NOMO-1 treated with DMSO at 0.1 percent for 48 hours (cell line): Measurements from ENCODE around the gene KIRREL3.
A peak's percentile ranks its signal among the peaks of the same experiment; 100 is the strongest.

Experiments
- DNase-seq: peaks from one replicate; lab custom pipeline; 2025; ENCODE audit not compliant: unreplicated experiment; lab: John Stamatoyannopoulos, UW

KIRREL3 gene

DNA sequence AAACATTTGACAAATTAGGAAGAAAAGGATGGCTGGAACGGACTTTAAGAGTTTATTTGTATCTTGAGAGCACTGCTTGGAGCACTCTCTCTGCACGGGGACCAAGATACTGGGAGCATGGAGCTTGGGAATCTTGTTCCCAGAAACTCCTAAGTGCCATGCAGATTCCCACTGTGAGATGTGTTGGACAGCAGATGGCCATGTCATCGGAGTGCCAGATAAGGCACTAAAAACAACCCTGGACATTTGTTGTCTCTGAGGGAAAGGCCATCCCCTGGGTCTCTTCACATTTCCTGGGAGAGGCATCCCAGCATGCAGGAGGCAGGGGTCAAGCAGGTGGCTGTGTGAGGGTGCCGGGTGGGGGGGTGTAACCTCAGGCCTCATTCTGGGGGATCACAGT lies 2.9 kb downstream of the KIRREL3 start:
- DNase-seq: no peak

DNA sequence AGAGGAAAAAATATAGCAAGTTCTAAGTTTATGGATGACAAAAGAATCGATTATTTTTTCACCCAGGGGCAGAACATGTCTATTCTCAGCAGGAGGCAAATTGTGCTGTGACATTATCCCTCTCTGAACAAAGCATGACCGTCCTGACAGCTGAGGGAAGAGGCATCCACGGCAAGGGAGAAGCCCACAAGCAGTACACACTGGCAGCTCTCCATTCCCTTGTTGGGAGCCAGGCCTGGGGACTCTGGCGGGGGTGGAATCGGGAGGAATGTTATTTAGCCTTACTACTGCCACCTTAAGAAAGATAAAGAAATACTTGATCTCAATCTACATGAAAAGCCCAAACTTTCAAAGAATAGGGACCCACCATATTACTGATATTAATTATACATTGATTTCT lies 3.4 kb downstream of the KIRREL3 start:
- DNase-seq: no peak

DNA sequence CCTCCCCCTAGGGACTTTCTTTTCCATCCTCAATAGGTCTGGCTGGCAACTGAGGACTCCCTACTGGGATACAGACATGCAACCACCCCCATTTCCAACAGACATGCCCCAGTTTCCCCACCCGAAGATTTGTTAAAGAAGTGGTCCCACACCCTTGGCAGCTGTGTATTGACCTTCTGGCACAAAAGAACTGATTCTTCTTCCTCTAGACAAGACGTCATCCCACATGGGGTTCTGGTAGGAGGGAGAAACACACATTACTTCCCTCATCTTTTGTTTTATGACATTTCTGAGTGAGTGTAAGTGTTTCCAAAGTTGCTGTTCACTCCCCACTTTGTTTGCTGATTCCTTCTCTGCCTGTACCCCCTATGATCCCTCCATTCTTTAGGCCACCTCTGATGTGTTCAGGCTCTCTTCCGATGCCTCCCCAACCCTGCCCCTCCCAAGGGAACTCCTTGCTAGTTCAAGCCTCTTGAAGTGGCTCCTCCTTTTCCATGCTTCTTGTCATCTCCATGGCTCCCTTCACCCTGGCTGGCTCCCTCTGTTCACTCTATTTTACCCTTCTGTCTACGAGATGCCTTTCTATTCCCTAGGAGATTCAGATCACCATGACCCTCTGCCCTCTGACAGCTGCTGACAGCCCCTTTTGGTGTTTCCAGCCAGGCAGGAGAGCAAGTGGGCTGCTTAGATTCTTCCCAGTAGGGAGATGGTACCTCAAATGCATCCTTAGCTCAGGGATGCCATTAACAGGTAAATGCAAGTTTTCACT lies 4.3 kb downstream of the KIRREL3 start:
- no peak for DNase-seq

DNA sequence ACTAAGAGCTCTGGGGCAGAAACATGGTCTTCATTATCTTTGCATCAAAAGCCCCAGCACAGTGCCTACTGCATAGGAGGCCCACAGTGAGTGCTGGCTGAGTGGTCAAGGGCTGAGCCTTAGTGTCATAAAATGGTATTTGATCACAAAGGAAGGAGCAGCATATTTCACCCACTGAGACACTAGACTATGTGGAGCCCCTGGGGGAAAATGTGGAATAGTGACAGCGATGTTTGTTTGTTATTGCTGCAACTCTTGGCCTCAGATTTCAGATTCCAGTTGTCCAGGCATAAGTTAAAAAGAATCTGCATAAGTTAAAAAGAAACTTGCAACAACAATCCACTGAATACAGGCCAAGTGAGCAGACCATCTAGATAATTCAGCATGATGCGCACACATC lies 7.0 kb downstream of the KIRREL3 start:
- no peak for DNase-seq

DNA sequence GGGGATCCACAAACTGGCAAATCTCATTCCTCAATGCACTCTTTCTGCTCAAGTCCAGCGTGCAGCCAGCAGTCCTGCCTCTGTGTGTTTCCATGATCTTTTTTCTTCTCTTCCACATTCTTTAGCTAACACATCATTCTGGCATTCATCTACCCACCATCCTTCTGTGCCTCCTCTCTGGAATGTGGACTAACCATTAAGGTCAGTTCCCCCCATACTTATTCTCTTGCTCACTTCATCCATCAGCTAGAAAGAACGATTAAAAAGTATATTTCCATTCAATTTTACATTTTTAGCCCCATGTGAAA lies 7.8 kb downstream of the KIRREL3 start:
- no peak for DNase-seq

DNA sequence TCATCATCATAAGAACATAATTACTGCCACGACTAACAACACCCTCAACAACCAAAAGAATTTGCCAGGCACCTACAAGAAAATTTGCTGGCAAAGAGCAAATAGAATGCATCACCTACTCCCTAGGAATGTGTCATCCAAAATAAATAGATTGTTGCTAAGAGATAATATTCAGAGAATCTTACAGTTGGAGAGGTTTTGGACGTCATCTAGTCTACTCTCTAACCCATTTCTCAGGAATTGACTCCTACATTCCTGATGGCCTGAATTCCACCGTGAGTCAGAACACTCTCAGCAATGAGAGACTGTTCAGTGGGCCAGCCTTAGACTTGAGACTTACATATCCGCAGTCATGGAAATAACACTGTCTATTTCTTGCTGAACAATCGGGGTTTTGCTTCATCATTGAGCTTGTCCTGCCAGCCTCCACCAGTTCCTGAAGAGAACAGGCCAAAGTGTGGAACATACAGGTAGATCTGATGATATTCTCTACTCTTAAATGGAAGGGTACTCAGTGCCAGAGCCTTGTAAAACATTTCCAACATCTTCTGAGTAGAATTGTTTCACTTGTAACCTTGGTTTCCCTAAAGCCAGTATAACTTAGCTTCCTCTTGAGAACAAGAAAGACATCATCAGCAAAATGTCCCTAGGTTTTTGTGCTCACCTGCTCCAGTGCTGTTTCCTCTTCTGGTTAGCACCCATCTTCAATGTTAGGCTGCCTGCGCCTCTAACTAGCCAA lies 8.3 kb downstream of the KIRREL3 start:
- no peak for DNase-seq

DNA sequence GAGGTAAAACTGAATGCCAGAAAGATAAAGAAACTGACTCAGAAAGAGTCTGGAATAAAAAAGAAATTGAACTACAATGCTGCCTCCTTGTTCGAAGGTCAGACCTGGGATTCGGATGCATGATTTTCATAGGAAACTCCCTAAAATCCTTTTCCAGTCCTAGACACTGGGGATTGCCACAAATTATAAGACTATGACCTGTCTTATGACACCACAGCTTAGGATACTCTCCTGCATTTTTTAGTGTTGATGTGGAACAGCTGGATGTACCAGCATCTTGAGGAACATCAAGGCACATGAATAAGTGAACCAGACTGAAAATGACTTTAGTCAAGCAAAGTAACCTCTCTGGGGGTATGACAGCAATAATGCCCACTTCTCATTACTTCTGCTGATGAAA lies 9.0 kb downstream of the KIRREL3 start:
- no peak for DNase-seq

DNA sequence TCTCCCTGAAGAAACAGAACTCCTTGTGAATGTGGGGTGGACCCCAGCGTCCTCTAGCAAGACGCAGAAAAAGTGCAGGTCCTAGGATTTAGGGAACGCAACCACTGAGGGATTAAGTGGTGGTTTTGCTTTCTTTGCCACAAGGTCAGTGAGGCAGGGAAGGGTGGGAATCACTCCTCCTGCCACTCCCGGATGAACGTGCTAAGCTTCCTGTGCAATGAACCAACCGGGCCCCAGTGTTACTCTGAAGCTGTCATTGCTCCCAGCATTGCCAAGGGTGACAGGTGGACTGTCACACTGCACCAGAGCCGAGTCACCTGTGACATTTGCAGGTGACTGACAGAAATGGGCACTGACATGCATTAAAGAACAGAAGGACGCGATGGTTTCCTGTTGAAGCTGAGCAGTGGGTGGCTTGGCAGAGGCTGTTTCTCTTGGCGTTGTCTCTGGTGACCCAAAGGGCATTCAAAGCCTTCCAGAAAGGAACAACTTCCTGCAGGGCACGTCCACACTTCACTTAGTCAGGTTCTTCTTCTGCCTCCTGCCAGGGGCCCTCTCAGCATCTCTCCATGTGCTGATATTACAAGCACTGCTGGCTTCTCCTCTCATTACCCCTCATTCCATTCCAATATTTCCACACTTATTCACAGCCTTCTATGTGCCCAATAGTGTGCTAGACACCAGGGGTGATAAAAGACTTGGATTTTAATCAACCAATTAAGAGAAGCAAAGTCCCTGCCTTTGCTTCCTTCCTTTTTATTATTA lies 9.7 kb downstream of the KIRREL3 start:
- no peak for DNase-seq

DNA sequence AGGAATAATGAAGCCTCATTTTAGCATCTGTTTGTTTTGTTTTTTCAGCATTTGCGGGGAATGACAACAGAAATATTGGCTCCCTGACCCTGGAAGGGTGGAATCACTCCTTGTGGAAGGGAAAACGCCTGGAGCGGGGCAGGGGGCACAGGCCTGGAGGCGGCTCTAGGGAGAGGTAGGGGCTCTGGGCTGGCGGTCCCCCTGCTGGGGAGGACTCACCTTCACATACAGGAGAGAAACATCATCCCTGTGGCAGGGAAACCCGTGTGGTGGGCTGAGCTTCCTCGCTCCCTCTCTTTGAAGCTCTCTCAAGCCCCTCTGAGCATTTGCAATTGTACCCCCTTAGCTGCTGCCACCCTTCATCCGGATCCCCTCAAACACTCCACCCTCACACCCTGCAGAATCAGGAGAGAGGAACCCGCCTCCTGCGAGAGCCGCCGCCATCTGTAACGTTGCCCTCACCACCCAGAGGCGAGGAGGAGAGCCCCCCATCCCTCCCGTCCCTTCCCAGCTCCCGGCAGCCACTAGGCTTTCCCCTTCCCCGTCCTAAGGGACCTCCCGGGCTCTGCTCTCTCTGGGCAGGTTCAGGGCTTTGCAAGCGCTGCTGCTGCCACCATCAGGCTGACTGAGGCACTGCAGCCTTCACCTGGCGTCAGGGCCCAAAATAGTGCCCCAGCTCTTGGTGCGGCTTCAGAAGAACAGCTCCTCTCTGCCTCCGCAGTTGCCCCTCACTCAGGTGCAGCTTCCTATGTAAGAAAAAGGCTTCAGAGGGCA lies 10.4 kb downstream of the KIRREL3 start:
- DNase-seq: peak; percentile 27

DNA sequence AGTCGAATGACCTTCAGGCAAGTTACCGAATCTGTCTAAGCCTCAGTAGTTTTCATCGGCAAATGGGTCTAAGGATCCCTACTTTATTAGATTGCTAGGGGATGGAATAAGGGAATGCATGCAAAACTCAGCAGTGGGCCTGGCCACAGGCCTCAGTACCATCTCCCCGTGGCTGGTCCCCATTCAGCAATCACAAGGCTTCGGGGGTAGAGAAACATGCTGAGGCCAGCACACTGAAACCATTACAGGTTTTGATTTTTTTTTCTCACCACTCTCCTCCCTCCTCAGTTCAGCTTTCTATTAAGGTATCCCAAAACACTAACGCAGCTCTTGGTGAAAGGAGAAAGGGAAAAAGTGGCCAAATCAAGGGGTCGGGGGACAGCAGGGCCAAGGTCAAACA lies 11.9 kb downstream of the KIRREL3 start:
- no peak for DNase-seq

DNA sequence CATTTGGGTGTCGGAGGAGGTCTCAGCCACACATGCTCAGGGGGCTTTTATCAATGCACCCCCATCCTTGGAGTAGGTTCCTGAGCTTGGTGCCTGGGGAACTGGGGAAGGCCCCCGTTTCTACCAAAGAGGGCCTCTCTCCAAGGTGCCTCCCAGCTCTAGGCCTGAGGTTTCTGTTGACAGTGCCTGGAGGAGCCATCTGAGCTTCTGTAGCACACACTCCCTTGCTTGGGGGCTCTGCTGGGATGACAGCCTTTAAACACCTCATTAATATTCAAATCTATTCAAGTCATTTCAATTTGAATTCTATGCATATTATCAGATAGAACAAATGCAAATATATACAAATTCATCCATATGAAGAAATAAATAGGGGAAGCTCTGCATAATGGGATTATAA lies 18.9 kb downstream of the KIRREL3 start:
- no peak for DNase-seq

DNA sequence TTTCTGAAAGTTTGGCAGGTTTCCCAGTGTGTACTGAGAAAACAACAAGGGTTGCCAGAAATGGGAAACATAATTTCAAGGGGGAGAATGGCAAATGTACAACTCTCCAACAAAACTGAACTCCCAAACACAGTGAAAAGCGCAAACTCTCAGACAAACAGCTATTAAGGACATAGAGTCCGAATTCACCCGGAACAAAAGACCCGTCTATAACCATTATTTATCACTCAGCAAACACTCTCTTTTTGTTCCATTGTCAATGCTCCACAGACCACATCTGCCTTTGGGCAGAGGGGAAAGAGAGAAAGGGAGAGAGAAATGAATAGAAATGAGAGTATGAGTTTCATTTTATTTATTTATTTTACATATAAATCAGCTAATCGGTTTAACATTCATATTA lies 21.7 kb downstream of the KIRREL3 start:
- no peak for DNase-seq

DNA sequence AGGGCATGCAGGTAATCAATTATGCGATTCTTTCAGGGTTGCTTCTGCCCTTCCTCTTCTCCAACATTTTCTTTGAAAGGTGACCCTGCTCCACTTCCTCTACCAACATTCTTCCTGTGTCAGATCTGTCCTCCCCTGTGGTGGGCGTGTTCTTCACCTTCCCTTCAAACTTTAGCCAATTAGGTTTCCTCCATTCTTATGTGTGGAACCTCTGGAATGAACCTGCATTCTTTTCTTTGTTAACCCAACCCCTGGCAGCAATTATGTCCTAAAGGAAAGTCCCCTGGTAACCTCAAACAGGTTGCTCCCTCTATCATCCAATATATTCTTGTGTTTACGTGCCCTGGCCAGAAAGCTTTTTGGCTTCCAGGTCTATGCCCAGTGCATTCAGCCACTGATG lies 22.4 kb downstream of the KIRREL3 start:
- DNase-seq: no peak

DNA sequence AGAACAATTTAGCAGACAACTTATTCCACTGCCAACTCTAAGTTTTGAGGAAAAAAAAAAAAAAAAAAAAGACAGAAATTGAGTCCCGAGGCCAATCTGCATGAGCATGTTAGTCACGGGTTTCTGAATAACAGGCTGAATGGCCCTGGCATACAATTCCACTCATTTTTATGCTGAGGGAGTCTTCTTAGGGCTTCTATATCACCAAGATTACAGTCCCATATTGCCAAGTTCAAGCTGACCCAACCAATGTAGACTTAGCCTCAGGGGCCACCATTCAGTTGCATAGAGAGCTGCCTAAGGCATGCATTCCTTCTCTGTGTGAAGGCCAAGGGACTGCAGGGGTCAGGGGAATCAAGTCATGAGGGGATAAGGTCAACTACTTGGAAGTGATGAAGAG lies 27.5 kb downstream of the KIRREL3 start:
- DNase-seq: no peak

DNA sequence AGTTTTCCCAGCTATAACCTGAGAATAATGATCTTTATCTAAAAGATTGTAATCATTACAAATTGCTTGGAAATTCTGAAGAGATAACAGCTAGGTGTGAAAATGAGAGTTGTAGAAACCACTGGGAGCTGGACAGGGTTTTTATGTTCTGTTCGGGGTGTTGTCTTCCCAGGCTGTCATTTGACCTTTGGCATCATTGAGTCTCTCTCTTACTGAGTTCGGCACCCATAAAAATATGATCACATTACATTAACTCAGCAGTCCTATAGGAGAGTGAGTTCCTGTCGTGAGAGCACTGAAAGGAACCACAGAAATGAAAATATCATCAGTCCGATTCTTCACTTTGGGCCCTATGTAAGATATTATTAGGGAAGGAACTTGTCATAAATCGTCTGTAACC lies 29.3 kb downstream of the KIRREL3 start:
- no peak for DNase-seq

DNA sequence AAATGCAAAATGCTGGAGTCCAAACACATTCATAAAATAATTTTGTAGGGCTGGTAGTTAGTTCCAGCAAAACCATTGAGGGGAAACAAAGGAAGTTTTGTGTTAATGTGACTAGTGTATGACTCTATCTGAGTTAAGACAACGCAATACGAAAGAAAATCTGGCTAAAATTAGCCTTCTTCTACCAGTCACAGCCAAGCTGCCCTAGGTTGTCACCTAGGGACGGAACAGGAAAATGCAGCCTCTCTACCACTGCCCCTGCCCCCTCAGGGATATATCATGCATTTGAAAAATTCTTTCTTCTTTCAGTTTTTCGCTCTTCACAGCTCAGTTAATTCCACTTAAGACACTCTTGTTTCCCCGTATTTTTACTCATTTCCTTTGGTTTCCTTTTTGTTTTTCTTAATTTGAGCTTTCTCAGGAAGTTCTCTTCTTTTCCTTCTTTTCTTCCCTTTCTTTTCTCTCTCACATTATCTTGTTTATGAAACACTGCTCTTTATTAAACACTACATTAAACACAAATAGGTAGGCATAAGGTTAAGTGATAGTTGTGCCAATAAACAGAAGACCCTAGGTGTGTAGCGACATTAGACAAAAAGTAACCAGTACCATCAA lies 30.6 kb downstream of the KIRREL3 start:
- DNase-seq: peak; percentile 12

DNA sequence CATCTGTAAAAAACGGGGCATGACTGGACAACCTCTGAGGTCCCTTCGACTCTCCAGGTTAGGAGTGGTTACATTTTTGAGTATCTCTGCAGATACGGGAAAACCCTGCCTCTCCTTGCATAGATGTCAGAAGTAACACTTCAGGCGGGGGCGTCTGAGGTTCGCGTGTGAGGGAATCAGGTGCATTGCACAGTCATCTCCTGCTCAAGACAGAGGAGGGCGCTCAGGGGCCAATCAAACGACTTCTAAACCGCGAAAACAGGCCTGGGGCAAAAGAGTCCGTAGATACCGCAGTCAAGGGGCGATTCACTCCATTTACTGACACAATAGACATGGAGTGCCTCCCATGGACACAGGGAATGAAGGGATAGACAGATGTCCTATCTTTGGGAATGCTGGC lies 31.7 kb downstream of the KIRREL3 start:
- no peak for DNase-seq

DNA sequence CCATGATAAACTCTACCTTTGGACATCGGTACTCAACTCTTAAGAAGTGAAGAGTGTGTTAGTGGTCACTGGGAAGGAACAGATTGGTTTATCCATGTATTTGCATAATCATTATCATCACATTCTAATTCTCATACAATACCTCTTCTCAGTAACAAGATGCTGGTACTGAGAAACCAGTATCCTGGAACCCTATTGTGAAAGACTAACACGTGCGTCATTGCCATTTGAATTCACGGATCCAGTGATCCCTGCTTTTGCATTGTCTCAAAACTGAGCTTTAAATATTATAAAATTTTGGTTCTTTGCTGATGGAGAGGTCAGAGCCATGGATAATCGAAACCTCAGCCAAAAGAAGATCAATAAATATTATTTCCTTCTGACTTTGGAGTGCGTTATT lies 35.2 kb downstream of the KIRREL3 start:
- DNase-seq: no peak

DNA sequence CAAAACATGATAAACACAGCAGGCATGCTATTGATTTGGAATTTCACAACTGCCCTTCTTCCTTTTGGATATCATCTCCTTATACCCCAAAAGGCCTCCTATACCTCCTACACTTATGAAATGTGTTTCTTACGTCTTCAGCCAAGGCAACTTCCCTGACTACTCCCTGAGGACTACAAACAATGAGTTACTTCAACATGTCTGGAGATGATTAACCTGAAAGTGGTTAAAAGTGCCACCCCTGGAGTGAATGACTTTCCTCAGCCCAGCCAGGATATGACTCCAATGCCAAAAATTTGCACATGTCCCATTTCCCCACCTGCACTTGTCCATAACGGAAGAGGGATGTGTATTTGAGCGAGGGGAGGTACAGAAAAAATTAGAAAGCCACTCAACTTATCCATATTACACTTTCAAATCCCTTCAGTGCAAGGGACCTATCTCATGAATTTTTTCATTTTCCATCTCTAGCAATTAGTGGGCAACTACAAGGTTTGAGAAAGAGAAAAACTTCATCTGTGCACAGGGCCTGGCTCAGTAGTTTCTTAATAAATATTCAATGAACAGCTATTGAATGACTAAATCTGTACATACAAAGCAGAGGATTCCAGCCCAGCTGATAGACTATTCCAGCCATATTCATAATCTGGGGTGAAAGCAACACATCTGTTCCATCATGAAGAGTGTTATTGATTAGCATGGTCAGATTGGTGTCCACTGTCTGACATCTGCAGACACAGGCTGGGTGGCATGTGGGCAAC lies 36.8 kb downstream of the KIRREL3 start:
- DNase-seq: no peak

DNA sequence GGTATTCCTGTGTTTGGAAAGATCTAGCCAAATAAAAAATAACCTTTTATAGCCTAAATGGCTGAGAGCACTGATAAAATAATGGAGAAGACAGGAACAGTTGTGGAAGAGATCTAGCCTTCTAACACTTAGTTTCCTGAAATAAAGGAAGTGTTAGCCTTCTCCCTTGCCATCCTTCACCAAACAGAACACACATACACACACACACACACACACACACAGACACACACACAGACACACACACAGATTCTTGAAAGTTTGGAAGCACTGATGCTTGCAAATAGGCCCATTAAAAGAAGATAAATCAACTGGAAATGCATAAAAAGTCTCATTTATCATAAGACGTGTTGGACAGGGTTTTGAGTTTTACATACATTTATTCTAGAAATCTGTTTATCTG lies 37.5 kb downstream of the KIRREL3 start:
- no peak for DNase-seq
